ENCODE measurements around the gene GPR143. TPM values are rescaled to one million over a fixed set of nuclear protein-coding genes. Genes with fewer than 3 reads are reported as not detected.

GPR143 gene
- 0.17 to 0.39 TPM (median 0.22 TPM) in 4 of 5 replicates, not detected in the other for total RNA-seq (2022; extraction: Qiagen RNA extraction; ENCODE audit: low read depth)

GRCh38 chrX:9765737-9766097 is at the start of gene GPR143:
TSS of gene GPR143 (minus strand) at chrX:9765847. CDS start at chrX:9765817, 30 bp downstream.

GRCh38 chrX:9785944-9786797 is 20.5 kb upstream of the GPR143 start, which contains the start of gene SHROOM2:
TSS of gene SHROOM2 (plus strand) at chrX:9786429. CDS start at chrX:9786546, 117 bp downstream.

Other genes with a start within 250 kb of the GPR143 start
- 0.45 to 0.63 TPM (median 0.48 TPM) in 5 replicates for gene SHROOM2, start 20.6 kb upstream of the GPR143 start, total RNA-seq (2022; extraction: Qiagen RNA extraction; ENCODE audit: low read depth)
- not detected in 5 replicates for gene CLDN34, start 201.5 kb upstream of the GPR143 start, total RNA-seq (2022; extraction: Qiagen RNA extraction; ENCODE audit: low read depth)